Peyer's patch (tissue), 4 donors: ENCODE measurements around the gene ARPC1A. TPM values are rescaled to one million over a fixed set of nuclear protein-coding genes. Genes with fewer than 3 reads are reported as not detected.
"Not testable (repeated sequence)": the region's sequence is repeated elsewhere in the genome, so short reads cannot be mapped to it uniquely, and the experiment has no call there.

Experiments
- DNase-seq, 3 donors: peaks; one replicate each; pipeline ENCODE4 v3.0.0-alpha.2; 2017 to 2019
- H3K27ac ChIP-seq, 4 donors: fragments of 200-600 bp; sonication (generic); one replicate each; pipeline ENCODE4 v1.5.1; 2016 to 2019
- H3K27me3 ChIP-seq, 2 donors: fragments of 200-600 bp; sonication (generic); one replicate each; pipeline ENCODE4 v1.5.1; 2019
- H3K36me3 ChIP-seq, 3 donors: fragments of 200-600 bp; sonication (generic); one replicate each; pipeline ENCODE4 v1.5.1; 2016 to 2019
- H3K4me1 ChIP-seq, 4 donors: fragments of 200-600 bp; sonication (generic); one replicate each; pipeline ENCODE4 v1.5.1; 2016 to 2019
- H3K4me3 ChIP-seq, 4 donors: fragments of 200-600 bp; sonication (generic); 1 replicate in 3 of 4; 2 replicates in 1 of 4; pipeline ENCODE4 v1.5.1; 2016 to 2019; ENCODE audit warnings: mild to moderate bottlenecking in 1 of 4
- H3K9me3 ChIP-seq, 4 donors: fragments of 200-600 bp; sonication (generic); one replicate each; pipeline ENCODE4 v1.5.1; 2016 to 2019; ENCODE audit warnings: mild to moderate bottlenecking in 1 of 4
- POLR2A ChIP-seq, 2 donors: fragments of 450-650 bp; IDR thresholded peaks; one replicate each; pipeline ENCODE4 v1.5.1; 2017; ENCODE audit warnings: antibody characterized with exemption in 2 of 2, mild to moderate bottlenecking in 2 of 2, moderate library complexity in 2 of 2
- total RNA-seq, 4 donors: library from RNA; depleted of rRNA; stranded (reverse); fragments of >200 nt; gene quantifications; one replicate each; pipeline ENCODE4 v1.1.0, GENCODE V29; 2016
- TF ChIP-seq, protein P1 (sequence below), 6 experiments: fragments of 450-650 bp in 4 of 6; fragments of 200-600 bp in 2 of 6; sonication (generic) in 1 of 6; IDR thresholded peaks; one replicate each; pipeline ENCODE4 v1.5.1; 2017 to 2019; ENCODE audit warnings: antibody characterized with exemption in 6 of 6, mild to moderate bottlenecking in 3 of 6, moderate library complexity in 1 of 6

ARPC1A gene
- total RNA-seq, 4 donors from 2014 or later: 195 to 278 (median 225) TPM

DNA sequence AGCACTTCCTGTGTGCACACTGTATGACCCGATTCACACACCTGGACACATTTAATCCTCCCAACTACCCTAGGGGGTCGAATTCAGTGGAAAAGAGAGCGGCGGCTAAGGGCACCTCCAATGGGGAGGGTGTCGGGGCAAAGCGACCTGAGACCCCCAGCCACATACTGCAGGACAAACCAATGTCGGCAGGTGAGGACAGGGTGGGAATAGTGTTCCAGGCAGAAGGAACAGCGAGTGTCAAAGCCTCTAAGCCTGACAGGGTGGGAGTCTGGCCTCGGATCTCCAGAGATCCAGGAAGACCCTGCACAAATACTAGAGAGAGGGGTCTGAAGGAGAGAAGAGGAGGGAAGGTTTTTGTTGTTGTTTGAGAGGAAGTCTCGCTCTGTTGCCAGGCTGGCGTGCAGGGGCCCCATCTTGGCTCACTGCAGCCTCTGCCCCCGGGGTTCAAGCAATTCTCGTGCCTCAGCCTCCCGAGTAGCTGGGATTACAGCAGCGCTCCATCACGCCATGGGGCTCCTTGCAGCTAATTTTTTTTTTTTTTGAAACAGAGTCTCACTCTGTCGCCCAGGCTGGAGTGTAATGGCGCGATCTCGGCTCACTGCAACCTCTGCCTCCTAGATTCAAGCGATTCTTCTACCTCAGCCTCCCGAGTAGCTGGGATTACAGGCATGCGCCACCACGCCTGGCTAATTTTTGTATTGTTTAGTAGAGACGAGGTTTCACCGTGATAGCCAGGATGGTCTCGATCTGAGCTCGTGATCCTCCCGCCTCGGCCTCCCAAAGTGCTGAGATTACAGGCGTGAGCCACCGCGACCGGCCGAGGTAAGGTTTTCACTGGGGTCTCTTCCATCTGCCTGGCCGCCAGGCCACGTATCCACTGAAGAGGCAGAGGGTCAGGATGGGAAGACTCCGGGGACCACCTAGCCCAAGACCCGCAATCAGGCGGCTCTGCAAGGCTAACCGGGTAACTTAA, 47.7 kb downstream of the ARPC1A start:
- H3K4me3 ChIP-seq: peak overlapping the region; percentile 86 to 99 (median 90)
- H3K4me1 ChIP-seq: peaks cover 0 to 18% (median 4%) of the 10 kb centered on the region in 4 donors
- DNase-seq: no peak
- no peaks in the 10 kb centered on the region for H3K27me3 ChIP-seq
- TF ChIP-seq, protein P1, sequence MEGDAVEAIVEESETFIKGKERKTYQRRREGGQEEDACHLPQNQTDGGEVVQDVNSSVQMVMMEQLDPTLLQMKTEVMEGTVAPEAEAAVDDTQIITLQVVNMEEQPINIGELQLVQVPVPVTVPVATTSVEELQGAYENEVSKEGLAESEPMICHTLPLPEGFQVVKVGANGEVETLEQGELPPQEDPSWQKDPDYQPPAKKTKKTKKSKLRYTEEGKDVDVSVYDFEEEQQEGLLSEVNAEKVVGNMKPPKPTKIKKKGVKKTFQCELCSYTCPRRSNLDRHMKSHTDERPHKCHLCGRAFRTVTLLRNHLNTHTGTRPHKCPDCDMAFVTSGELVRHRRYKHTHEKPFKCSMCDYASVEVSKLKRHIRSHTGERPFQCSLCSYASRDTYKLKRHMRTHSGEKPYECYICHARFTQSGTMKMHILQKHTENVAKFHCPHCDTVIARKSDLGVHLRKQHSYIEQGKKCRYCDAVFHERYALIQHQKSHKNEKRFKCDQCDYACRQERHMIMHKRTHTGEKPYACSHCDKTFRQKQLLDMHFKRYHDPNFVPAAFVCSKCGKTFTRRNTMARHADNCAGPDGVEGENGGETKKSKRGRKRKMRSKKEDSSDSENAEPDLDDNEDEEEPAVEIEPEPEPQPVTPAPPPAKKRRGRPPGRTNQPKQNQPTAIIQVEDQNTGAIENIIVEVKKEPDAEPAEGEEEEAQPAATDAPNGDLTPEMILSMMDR (IDR thresholded peaks at IDR 0.05): no peak
- no peak for TF ChIP-seq POLR2A (IDR thresholded peaks at IDR 0.05)
- no peaks in the 10 kb centered on the region for H3K9me3 ChIP-seq
- H3K36me3 ChIP-seq: peaks cover 0 to 10% (median 0%) of the 10 kb centered on the region in 3 donors
- H3K27ac ChIP-seq: peak overlapping the region; percentile 92 to 99 (median 98)

DNA sequence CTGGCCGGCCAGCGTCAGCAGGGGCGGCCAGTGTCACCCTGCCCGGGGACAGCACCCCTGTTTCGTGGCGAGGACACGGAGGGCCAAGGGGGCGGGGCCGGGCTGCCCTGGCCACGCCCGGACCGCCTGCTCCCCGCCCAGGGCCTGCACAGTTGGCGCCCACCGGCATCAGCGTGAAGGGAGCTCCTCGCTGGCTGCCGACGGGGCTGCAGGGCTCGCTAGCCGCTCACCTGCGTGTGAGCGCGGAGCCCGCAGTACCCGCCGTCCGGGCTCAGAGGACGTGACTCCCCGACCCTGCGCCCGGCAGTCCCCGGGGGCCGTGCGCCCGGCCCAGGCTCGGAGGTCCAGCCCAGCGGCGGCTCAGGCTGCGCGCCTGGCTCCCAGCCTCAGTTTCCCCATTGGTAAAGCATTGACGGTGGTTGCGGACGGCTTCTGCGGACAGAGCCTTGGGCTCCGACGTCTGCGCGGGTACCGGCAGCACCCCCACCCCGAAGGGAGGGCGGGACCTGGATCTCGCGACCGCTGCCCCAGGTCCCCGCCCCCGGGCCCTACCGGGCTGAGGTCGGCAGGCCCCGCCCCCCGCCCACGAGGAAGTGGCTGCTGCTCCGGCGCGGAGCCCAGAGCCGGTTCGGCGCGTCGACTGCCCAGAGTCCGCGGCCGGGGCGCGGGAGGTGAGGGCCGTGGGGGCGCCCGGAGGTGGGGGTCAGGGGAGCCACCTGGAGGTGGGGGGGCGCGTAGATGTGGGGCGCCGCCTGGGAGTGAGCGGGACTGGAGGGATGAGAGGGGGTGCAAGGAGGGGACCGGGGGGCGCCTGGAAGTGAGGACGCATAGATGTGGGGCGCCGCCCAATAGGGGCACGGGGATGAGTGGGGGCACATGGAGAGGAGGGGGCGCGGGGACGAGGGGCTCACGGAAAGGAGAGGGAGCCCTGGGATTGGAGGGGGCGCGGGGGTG, 48.7 kb downstream of the ARPC1A start, which contains the start of gene ARPC1B:
TSS of gene ARPC1B (plus strand) at position 620 of the 954 bp plus-strand sequence. CDS start 10,985 bp downstream, outside the sequence.
- H3K27me3 ChIP-seq: no peaks in the 10 kb centered on the region
- H3K4me3 ChIP-seq: peak within 1 kb of the TSS; percentile 86 to 99 (median 90)
- H3K27ac ChIP-seq: peak within 1 kb of the TSS; percentile 92 to 99 (median 98)

DNA sequence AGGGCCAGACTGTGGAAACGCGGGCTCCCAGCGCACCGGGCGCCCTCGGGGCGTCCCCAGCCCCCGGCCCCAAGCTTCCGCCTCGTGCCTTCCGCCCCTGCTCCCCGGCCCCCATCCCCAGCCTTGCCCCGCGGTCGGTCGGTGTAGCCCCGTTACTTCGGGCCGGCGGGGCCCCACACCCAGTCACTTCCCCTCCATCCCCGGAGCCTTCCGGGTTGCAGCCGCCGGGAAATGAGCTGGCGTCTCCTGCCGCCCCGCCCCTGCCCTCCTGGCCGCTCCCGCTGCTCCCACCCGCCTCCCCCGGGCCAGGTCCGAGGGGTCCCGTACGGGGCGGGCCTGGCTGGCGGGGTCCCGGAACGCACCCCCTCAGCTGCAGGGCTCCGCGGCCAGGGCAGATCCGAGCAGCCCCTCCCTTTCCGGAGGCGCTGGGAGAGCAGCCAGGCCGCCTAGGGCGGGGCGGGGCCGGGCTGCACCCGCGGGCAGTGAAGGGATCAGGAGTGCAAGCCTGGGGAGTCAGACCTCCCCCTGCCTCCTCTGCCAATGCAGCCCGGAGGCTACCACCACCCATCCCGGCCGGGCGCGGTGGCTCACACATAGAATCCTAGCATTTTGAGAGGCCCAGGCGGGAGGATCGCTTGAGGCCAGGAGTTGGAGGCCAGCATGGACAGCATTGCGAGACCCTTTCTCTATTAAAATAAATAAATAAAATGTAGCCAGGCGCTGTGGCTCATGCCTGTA, 49.5 kb downstream of the ARPC1A start:
- H3K9me3 ChIP-seq: no peaks in the 10 kb centered on the region
- H3K4me3 ChIP-seq: peak overlapping the region; percentile 86 to 99 (median 90)
- H3K4me1 ChIP-seq: peaks cover 0 to 33% (median 14%) of the 10 kb centered on the region in 4 donors
- H3K27ac ChIP-seq: peak overlapping the region; percentile 92 to 99 (median 98)
- H3K36me3 ChIP-seq: peaks cover 0 to 8% (median 0%) of the 10 kb centered on the region in 3 donors
- H3K27me3 ChIP-seq: no peaks in the 10 kb centered on the region
- TF ChIP-seq, protein P1 (IDR thresholded peaks at IDR 0.05): no peak
- TF ChIP-seq POLR2A (IDR thresholded peaks at IDR 0.05): peak; percentile 85 to 87
- peak; percentile 80 to 93 (median 91) for DNase-seq

More for the DNA sequence above, 48.7 kb downstream of the ARPC1A start, which contains the start of gene ARPC1B:
- peak; percentile 91 to 95 (median 91) for DNase-seq
- Histone ChIP-seq H3K36me3 (peaks cover 0 to 8% (median 0%) of the 10 kb centered on the region in 3 donors), H3K4me1 (peaks cover 0 to 25% (median 7%) of the 10 kb centered on the region in 4 donors), H3K9me3 (no peaks in the 10 kb centered on the region)
- TF ChIP-seq, protein P1 (IDR thresholded peaks at IDR 0.05): no peak
- TF ChIP-seq POLR2A (IDR thresholded peaks at IDR 0.05): peak; percentile 63 to 89

DNA sequence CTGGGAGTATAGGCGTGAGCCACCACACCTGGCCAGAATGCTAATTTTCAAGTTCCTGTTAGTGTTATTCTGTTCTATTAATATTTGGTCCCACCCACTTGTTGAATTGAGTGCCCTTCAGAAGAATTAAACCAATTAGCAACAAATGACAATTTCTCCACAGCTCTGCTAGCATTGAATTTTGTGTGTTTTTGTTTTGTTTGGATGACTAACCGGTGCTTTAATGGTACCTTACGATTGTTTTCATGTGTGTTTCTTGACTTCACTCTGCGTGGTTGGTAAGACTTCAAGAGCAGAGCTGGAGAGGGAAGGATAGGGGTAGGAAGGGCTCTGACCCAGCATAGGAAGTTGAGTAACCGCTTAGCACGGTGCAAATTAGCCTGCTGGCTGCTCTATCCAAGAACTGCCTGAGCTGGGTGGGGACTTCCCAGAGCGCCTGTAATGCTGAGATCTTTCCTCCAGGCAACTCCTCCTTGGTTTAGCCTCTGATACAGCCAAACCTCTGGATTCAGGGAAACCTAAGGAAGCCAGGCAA, 53.4 kb downstream of the ARPC1A start:
- Histone ChIP-seq H3K27ac (peak overlapping the region; percentile 79 to 90 (median 82)), H3K27me3 (no peaks in the 10 kb centered on the region), H3K4me3 (peak overlapping the region in 2 of 4 donors; percentile 23 to 30), H3K4me1 (peaks cover 0 to 52% (median 28%) of the 10 kb centered on the region in 4 donors), H3K9me3 (no peaks in the 10 kb centered on the region), H3K36me3 (peaks cover 0 to 20% (median 0%) of the 10 kb centered on the region in 3 donors)
- peak in 2 of 3 donors; percentile 59 to 75 for DNase-seq
- TF ChIP-seq, protein P1 (IDR thresholded peaks at IDR 0.05): peak in 1 of 6 experiments; percentile 11
- no peak for TF ChIP-seq POLR2A (IDR thresholded peaks at IDR 0.05)

DNA sequence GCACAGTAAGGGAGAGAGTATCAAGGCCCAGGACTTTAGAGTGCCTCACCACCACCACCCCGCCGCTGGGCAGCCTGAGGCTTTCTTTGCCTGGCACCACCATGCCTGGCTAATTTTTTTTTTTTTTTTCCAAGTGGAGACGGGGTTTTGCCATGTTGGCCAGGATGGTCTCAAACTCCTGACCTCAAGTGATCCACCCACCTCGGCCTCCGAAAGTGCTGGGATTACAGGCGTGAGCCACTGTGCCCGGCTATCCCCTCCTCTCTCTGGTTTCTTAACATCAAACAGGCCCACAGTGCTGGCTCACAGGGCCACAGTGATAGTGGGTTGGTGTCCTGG, 54.0 kb downstream of the ARPC1A start:
- H3K36me3 ChIP-seq: peaks cover 0 to 20% (median 0%) of the 10 kb centered on the region in 3 donors

More for the DNA sequence above, 54.0 kb downstream of the ARPC1A start:
- Histone ChIP-seq H3K4me1 (peaks cover 0 to 52% (median 28%) of the 10 kb centered on the region in 4 donors), H3K27ac (peak overlapping the region; percentile 79 to 90 (median 82)), H3K4me3 (peak overlapping the region in 3 of 4 donors; percentile 20 to 30 (median 23))
- H3K9me3 ChIP-seq, H3K27me3 ChIP-seq, DNase-seq: not testable (repeated sequence)
